GM12801 (cell line): ENCODE measurements around the gene GALNT18.

ENCODE experiments used
- CTCF ChIP-seq: IDR thresholded peaks from one replicate; pipeline ENCODE4 v1.5.1; 2011; ENCODE audit warnings: control low read depth; ENCODE audit not compliant: insufficient read length; ENCODE audit errors: extremely low read depth

Gene GALNT18

GRCh38 chr11:11316651-11317230 lies 305.1 kb downstream of the GALNT18 start:
- no peak for TF ChIP-seq CTCF

- no peak for TF ChIP-seq CTCF
Measured at GRCh38 chr11:11313902-11314692, 307.7 kb downstream of the GALNT18 start.

GRCh38 chr11:11313426-11313825 lies 308.4 kb downstream of the GALNT18 start:
- TF ChIP-seq CTCF = no peak

GRCh38 chr11:11312738-11313137 lies 309.1 kb downstream of the GALNT18 start:
- TF ChIP-seq CTCF = no peak

- TF ChIP-seq CTCF = no peak
Measured at GRCh38 chr11:11311169-11311568, 310.6 kb downstream of the GALNT18 start.

GRCh38 chr11:11309906-11310305 lies 311.9 kb downstream of the GALNT18 start:
- no peak for TF ChIP-seq CTCF

GRCh38 chr11:11308249-11308648 lies 313.6 kb downstream of the GALNT18 start:
- TF ChIP-seq CTCF = no peak
